Stomach (tissue), 4 donors: ENCODE measurements around the gene ZNF787.

ENCODE experiments used
- EP300 ChIP-seq: sonication (generic); formaldehyde crosslinking; IDR thresholded peaks from one replicate; pipeline ENCODE4 v1.6.1; 2017; ENCODE audit warnings: antibody characterized with exemption
- TF ChIP-seq, protein P1 (sequence below), 7 experiments: fragments of 450-650 bp in 4 of 7; fragments of 200-600 bp in 3 of 7; sonication (generic) in 3 of 7; IDR thresholded peaks; one replicate each; pipeline ENCODE4 v1.5.1; 2016 to 2019; ENCODE audit warnings: antibody characterized with exemption in 7 of 7, control low read depth in 2 of 7, mild to moderate bottlenecking in 1 of 7

DNA sequence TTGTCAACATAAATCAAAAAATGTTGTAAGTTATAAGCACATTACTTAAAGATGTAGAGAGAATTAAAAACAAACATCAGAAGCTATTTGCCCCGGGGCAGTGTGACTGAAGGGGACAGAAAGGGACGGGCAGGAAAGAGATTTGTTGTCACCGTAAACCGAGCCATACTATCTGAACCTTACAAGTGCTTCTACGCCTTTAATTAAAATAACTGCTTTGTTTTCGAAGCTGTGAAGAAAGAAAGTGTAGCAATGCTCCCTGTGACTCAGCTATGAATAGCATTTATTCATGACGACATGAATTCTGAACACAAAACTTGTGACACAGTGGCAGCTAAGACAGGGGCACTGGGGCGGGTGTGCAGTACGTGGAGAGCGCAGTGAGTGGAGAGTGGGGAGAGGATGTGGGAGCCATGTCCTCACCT is 30.0 kb downstream of the ZNF787 start:
- TF ChIP-seq, protein P1, sequence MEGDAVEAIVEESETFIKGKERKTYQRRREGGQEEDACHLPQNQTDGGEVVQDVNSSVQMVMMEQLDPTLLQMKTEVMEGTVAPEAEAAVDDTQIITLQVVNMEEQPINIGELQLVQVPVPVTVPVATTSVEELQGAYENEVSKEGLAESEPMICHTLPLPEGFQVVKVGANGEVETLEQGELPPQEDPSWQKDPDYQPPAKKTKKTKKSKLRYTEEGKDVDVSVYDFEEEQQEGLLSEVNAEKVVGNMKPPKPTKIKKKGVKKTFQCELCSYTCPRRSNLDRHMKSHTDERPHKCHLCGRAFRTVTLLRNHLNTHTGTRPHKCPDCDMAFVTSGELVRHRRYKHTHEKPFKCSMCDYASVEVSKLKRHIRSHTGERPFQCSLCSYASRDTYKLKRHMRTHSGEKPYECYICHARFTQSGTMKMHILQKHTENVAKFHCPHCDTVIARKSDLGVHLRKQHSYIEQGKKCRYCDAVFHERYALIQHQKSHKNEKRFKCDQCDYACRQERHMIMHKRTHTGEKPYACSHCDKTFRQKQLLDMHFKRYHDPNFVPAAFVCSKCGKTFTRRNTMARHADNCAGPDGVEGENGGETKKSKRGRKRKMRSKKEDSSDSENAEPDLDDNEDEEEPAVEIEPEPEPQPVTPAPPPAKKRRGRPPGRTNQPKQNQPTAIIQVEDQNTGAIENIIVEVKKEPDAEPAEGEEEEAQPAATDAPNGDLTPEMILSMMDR (IDR thresholded peaks at IDR 0.05), result no peak
- TF ChIP-seq EP300, result no peak
